ENCODE results near the gene B4GALNT2.
"Not testable (repeated sequence)": the region's sequence is repeated elsewhere in the genome, so short reads cannot be mapped to it uniquely, and the experiment has no call there.

Gene B4GALNT2

DNA sequence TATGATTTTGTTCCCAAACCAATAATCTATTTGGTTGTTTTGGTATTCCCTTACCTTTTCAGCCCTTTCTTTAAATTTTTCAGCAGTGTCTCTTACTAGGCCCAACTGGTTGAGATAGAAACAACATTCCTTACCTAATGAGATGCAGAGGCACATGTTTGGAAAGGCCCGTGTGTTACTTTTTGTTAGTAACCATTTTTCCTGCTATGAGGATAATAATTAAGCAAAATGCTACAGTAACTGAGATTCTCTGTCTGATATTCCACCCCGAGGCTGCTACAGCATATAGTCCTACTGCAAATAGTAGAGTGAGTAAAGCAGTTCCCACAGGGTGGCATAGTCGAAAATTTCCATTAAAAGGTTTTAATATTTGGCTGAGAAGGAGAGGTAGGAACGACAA, 10.0 kb upstream of the B4GALNT2 start:
- DNase-seq: no peak

DNA sequence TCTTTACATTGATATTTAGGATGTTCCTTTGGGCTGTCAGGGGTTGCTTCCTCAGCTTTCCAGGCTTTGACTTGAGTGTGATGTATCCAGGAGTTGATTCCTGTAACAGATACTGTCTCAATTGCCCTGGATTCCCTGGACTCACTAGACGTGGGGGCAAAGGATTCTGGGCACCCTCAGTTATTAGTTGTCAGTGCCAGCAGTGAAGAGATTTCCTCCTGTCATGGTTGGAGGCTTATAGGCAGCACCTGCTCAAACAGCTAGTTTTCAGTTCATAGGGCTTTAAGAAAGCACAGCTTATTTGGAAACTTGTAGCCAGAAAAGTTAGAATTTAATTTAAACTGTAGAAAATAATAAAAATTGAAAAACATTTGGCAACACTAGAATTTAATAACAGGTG, 9.5 kb upstream of the B4GALNT2 start:
- no peak for DNase-seq

DNA sequence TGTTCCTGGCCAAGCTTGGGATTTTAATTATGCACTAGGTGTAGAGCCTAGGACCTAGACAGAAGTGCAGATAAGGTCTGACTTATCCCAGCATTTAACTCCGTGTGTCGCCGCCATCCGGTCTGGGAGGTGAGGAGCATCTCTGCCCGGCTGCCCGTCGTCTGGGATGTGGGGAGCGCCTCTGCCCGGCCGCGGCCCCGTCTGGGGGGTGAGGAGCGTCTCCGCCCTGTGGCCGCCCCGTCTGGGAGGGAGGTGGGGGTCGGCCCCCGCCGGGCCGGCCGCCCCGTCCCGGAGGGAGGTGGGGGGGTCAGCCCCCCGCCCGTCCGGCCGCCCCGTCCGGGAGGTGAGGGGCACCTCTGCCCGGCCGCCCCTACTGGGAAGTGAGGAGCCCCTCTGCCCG, 7.1 kb upstream of the B4GALNT2 start:
- DNase-seq: no peak

DNA sequence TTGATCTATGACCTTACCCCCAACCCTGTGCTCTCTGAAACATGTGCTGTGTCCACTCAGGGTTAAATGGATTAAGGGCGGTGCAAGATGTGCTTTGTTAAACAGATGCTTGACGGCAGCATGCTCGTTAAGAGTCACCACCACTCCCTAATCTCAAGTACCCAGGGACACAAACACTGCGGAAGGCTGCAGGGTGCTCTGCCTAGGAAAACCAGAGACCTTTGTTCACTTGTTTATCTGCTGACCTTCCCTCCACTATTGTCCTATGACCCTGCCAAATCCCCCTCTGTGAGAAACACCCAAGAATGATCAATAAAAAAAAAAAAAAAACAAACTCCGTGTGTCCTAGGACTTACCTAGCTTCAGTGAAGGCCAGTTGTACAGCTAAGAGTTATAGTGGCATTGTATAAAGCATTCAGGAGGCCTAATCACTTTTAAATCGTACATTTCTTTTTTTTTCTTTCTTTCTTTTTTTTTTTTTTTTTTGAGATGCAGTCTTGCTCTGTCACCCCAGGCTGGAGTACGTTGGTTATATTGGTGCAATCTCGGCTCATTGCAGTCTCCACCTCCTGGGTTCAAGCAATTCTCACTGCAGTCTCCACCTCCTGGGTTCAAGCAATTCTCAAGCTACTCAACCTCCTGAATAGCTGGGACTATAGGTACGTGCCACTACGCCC, 6.2 kb upstream of the B4GALNT2 start:
- not testable (repeated sequence) for DNase-seq

DNA sequence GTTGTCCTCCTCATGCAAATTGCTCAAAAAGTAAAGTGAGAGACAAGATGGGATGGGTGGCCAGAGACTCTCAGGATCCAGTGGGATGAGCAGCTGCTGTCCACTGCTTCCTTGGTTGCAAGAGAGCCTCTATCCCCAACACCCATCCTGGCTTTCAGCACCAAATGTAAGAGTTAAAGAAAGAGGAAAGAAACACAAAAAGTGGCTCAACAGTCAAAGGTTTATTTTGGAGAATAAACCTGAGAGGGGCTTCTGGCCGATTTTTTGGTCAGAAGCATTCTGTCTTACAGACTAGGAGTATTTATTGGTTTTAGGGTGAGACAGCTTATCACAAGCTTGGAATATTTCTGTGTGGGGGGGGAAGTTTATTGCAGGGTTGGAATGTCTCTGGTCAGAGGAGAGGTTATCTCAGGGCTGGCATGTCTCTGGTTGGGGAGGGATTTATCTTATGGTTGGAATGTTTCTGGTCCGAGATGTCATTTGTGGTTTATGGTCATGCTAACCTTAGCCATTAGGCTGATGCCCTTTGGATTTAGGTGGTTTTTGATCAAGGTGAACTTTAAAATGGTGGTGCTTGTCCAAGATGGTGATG, 3.1 kb upstream of the B4GALNT2 start:
- not testable (repeated sequence) for DNase-seq

DNA sequence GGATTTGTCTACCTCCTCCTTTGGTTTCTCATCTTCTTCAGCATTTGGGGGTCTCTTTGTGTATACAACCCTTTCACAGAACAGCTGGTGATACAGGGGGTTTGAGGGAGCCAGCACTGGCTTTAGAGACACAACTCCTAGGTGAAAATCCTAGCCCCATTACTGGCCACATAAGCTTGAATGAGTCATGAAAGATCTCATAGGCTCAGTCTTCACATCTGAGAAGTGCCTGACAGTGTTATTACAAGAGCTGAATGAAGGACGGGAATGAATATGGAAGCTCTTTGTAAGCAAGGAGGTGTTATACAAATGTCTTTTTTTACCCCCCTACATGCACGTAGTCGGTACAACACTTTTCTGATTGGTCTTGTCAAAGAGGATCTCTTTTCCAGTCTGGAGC, 1.7 kb upstream of the B4GALNT2 start:
- DNase-seq: no peak

DNA sequence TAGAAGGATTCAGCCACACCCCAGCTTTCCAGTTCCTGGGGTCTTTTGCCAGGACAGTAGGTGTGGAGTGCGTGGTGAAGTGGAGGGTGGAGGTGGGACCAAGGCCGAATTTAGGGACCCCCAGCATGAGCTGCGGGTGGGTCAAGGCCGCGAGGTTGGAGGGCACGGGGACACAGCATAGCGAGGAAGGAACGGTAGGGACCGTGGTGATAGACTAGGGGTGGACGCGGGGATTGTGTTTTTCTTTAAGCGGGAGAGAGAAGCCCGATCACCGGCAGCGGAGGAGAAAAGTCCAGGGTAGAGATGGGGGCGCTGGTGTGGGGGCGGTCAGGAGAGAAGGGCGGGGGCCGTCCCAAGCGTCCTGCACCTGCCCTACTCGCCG, 261 bp upstream of the B4GALNT2 start:
- DNase-seq: no peak

DNA sequence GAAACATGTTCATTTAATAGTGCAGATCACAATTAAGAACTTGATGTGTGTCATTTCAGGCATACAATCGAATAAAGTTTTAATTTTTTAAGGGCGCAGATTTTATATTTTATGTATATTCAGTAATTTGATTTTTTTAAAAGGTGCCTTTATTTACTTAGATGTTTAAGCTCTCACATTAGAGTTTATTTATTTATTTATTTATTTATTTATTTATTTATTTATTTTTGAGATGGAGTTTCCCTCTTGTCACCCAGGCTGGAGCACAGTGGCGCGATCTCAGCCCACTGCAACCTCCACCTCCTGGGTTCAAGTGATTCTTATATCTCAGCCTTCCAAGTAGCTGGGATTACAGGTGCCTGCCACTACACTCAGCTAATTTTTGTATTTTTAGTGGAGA, 3.8 kb downstream of the B4GALNT2 start:
- no peak for DNase-seq

DNA sequence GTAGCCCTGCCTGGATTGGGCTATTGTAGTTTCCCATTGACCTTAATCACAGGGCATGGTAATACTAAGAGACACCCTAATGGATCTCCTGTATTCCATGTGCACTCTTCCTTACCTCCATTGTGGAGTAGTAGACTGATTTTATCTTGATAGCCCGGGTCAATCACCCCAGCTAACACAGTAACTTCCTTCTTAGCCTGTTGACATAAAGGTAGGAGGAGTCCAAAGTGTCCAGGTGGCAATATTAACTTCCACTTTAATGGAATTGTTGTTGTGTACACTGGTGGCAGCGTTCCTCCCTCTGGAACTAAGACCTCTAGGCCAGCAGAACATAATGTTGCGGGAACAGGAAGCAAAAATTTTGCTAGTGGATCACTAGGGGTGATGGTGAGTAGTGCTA, 13.1 kb downstream of the B4GALNT2 start:
- not testable (repeated sequence) for DNase-seq

DNA sequence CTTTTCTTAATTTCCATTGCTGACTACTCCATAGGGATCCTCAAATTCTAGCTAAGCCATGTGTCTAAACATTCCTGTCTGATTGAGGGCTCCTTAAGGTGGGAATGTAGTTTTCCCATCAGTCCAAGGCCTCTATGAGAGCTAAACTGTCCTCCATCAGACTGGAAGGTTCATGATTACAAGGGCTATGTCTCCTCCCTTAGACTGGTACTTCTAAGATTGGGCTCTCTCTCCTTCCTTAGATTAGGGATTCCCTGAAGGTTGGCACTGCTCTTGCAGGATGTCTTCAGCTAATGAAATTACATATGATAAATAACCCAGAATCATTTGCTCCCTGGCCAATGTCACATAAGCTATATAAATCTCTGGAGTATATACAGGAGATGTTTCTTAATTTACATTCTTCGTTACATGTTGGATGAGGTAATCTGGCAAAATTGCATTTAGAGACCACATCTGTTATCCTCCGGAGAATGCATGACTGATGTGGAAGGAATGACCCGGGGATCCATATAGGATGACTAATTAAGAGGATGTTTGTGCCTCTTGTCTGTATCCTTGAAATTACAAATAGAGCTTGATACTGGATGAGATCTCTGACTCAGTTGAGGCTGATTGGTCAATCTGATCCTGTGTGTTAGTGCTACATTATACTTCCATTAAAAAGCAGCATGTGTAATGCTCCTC, 14.2 kb downstream of the B4GALNT2 start:
- no peak for DNase-seq

DNA sequence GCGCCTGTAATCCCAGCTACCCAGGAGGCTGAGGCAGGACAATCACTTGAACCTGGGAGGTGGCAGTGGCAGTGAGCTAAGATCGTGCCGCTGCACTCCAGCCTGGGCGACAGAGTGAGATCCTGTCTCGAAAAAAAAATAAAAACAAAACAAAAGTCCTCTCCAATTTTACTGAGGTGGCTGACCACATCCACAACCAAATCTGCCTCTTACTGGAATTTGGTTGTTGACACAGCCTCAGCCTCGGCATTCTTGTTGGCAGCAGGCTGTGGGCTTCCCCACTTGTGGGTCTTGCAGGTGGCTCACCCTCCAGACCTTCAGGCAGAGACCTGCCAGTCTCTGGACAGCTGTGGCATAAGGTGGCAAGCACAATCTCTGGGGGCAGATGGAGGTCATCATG, 15.6 kb downstream of the B4GALNT2 start:
- no peak for DNase-seq

DNA sequence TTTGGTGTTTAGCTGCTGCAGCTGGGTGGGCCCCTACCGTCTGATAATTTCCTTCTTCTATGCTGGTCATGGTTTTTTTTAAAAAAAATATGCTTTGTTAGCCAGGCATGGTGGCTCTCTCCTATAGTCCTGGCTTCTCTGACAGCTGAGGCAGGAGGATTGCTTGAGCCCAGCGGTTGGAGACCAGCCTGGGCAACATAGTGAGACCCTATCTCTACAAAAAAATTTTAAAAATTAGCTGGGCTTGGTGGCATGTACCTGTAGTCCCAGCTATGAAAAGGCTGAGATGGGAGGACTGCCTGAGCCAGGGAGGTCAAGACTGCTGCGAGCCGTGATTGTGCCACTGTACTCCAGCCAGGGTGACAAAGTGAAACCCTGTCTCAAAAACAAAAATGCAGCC, 19.4 kb downstream of the B4GALNT2 start:
- DNase-seq: no peak

DNA sequence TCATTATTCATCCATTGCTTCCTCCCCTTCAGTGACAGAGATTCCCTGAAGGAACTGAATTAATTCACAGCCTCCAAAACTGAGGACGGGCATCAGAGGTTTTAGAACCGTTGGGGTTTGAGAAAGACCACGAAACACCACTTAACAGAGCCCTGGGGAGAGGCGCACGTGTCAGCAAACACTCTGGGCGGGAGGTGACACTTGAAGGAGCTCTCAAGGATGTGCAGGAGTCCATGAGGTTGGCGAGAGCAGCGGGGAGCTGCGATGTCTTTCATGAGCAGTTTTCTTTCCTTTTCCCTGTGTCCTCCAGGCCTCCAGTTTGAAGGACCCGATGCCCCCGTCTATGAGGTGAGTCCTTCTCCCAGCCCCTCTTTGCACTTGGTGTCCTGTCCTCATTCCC, 23.7 kb downstream of the B4GALNT2 start:
- DNase-seq: no peak

DNA sequence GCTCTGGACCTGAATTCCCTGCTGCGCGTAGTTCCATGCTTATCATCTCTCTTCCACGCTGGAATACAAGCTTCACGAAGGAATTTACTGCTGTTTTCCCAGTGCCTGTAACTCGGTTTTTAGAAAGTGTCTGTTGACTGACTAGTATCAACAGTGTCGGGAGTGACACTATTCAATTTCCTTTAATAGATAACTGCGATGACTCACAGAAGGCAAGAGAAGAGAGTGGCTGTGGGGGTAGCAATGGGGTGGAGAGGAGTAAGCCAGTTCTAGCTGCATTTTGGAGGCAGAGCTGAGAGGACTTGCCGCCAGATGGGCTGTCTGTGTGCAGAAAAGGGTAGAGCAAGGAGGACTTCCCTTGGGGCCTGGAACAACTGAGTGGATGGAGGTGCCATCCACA, 25.2 kb downstream of the B4GALNT2 start:
- no peak for DNase-seq

DNA sequence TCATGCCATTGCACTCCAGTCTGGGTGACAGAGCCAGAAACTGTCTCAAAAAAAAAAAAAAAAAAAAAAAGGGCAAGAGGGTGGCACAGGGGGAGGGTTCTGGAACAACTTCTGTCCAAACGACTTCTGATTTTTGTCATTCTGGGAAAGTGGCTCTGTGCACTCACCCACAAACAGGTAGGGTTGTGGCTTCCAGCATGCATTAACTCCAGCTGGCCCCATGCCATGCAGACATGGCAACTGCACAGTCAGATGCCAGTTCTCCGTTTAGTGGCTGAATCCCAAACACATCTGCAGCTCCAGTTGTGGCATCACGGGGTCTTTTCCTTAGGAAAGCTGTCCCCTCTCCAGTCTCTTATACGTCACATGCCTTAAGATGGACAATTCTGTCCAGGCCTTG, 30.3 kb downstream of the B4GALNT2 start:
- no peak for DNase-seq

DNA sequence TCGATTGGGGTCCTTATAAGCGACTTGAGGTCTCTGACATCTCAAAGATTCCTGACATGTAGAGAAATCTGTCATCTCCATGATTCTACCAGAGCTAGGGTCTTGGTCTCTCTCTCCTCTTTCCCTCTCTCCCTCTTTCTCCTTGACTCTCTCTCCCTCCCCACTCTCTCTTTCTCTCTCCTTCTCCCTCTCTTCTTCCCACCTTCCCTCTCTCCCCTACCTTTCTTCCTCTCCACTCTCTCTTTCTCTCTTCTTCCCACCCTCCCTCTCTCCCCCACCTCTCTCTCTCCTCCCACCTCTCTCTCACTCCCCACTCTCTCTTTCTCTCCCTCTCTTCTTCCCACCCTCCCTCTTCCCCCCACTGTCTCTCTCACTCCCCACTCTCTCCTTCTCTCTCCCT, 32.6 kb downstream of the B4GALNT2 start:
- DNase-seq: no peak

DNA sequence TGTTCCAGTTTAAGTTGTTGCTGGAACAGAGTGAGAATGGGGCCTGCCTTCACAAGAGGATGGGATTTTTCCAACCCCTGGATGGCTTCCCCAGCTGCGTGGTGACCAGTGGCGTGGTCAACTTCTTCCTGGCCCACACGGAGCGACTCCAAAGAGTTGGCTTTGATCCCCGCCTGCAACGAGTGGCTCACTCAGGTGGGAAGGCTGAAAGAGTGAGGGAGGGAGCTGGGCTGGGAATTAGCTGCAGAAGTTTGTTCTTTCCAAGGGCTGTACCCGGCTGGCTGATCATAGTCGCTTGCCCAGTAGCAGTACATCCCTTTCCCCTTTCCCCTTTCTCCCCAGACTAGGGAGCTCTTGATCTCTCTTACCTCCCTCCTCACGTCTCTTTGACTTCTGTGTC, 36.1 kb downstream of the B4GALNT2 start:
- DNase-seq: no peak

DNA sequence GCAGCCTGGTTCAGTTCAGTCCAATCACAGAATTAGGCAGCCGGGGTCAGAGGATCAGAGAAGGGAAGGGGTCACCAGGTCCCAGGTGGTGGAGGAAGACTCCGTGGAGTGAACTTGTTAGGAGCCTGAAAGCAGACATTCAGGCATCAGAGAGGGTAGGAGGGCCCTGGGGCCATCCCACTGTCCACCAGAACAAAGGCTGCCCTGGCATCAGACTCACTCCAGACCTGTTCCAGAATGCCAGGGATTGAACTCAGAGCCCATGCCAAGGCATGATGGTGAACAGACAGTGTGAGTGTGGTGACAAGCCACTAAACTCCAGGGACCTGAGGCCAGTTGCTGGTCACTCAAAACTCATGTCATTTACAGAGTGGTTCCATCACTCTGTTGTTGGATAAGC, 37.6 kb downstream of the B4GALNT2 start:
- DNase-seq: no peak

DNA sequence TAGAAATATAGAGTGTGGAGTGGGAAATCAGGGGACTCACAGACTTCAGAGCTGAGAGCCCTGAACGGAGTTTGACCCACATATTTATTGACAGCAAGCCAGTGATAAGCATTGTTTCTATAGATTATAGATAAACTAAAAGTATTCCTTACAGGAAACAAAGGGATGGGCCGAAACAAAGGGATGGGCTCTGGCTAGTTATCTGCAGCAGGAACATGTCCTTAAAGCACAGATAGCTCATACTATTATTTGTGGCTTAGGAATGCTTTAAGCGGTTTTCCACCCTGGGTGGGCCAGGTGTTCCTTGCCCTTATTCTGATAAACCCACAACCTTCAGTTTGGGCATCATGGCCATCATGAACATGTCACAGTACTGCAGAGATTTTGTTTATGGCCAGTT, 38.1 kb downstream of the B4GALNT2 start:
- not testable (repeated sequence) for DNase-seq

DNA sequence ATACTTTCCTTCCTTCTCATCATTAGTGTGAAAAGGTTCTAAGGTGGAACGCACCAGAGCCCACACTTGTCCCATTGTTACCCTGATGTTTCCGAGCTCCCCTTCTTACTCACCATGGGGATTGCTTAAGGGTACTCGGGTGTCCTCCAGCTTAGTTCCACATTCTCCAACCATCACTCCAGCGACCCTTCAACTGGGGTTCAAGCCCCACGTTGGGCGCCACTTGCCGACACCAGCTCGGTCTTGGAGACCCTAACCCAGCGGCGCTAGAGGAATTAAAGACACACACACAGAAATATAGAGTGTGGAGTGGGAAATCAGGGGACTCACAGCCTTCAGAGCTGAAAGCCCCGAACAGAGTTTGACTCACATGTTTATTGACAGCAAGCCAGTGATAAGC, 43.4 kb downstream of the B4GALNT2 start:
- not testable (repeated sequence) for DNase-seq

DNA sequence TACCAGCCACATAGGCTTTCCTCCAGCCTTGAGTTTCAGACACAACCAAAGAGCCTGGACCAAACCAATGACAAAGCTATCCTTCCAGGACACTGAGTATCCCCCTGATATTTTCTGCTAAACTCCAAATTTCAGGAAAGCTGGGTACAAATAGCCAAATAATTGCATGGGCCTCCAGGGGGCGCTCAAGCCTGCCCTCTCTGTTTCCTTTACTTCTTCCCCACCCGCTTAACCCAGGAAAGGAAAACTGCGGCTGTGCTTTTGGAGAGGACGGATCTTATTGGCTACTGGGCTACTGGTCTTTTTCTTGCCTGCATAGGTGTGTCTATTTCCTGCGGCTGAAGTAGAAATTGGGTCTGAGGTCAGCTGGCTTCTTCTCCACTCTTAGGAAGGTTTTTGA, 47.7 kb downstream of the B4GALNT2 start:
- no peak for DNase-seq

DNA sequence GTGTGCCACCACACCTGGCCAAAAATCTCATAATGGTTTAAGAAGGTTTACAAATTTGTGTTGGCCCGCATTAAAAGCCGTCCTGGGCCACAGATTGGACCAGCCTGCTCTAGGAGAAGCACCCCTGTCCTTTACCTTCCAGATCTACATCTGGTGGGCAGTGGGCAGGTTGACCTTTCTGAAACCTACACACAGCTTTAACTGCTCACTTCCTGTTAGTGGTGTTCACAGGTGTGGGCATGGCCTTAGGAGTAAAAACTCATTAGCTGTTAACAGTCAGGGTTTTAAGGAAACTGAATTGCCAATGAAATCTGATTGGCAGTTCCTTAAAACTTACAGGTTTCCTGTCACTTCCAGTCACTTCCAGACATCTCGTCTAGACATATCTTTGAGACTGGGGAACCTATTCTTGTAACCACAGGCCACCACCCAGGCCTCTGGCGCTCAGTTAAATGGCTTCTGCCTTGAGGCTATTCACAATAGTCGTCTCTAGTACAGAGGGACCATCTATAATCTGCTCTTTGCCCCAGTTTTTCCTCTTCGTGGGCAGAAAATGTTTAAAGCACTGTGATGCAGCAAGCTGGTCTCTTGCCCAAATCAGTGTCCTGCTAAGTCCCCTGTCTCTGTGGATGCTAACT, 48.5 kb downstream of the B4GALNT2 start:
- DNase-seq: no peak

DNA sequence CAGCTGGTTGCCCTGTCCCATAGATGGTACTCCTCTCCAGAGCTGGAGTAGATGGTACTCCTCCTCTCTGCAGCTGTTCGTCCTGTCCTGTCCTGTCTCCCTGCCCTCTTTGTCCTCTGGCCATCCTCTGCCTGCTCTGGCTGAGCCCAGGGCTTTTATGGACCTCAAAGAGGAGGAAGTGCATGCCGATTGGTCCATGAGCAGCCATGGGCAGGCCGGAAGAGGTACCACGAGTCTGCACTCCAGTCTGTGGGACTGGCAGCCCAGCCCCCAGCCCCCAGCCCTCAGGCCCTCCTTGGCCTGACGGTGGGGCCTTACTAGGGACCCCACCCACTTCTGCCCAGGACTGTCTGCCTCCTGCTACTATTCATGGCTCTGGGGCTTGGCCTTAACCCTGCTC, 50.8 kb downstream of the B4GALNT2 start:
- no peak for DNase-seq

DNA sequence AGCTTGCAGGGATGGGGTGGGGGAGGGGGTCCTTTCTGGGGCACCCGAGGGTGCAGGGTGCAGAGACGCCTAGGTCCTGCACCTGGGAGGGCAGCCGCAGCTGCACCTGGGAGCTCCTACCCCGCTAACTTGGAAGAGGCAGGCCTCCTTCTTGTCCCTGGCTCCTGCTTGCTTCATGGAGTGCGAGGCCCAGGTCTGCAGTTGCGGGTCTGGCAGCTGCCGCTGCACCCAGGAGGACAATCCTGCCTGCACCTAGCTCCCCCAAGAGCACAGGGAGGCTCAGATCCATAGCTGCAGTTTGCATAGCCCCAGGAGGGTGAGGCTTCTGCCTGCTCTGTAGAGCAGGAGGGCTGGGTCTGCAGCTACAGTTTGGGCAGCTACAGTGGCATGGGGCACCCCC, 51.2 kb downstream of the B4GALNT2 start:
- DNase-seq: no peak

Measured in NCI-H1436 treated with DMSO at 0.1 percent for 48 hours (cell line).